ENCODE results near the gene FNTB.
"Not testable (repeated sequence)": the region's sequence is repeated elsewhere in the genome, so short reads cannot be mapped to it uniquely, and the experiment has no call there.

FNTB gene

GRCh38 chr14:65028937-65029336 lies 42.2 kb downstream of the FNTB start:
- H3K36me3 ChIP-seq (ENCODE audit: control insufficient read depth, insufficient read depth, low read length) = peaks cover 8% of the 10 kb centered on the region
- no peak for DNase-seq (ENCODE audit: extremely low read depth, insufficient read length)
- TF ChIP-seq, protein P1, sequence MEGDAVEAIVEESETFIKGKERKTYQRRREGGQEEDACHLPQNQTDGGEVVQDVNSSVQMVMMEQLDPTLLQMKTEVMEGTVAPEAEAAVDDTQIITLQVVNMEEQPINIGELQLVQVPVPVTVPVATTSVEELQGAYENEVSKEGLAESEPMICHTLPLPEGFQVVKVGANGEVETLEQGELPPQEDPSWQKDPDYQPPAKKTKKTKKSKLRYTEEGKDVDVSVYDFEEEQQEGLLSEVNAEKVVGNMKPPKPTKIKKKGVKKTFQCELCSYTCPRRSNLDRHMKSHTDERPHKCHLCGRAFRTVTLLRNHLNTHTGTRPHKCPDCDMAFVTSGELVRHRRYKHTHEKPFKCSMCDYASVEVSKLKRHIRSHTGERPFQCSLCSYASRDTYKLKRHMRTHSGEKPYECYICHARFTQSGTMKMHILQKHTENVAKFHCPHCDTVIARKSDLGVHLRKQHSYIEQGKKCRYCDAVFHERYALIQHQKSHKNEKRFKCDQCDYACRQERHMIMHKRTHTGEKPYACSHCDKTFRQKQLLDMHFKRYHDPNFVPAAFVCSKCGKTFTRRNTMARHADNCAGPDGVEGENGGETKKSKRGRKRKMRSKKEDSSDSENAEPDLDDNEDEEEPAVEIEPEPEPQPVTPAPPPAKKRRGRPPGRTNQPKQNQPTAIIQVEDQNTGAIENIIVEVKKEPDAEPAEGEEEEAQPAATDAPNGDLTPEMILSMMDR (IDR thresholded peaks at IDR 0.05; ENCODE audit: insufficient read depth, low read length, poor library complexity, severe bottlenecking) = no peak
- H3K27me3 ChIP-seq (replicated peaks; ENCODE audit: control insufficient read depth, insufficient read depth, low read length) = no peaks in the 10 kb centered on the region
- no peak overlapping the region for H3K4me3 ChIP-seq (replicated peaks; ENCODE audit: low read depth, low read length)

DNA sequence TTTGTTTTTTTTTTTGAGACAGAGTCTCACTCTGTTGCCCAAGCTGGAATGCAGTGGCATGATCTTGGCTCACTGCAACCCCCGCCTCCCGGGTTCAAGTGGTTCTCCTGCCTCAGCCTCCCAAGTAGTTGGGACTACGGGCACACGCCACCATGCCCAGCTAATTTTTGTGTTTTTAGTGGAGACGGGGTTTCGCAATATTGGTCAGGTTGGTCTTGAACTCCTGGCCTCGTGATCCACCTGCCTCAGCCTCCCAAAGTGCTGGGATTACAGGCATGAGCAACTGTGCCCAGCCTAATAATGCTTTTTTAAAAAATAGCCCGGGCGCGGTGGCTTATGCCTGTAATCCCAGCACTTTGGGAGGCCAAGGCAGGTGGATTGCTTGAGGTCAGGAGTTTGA lies 44.6 kb downstream of the FNTB start:
- H3K36me3 ChIP-seq (ENCODE audit: control insufficient read depth, insufficient read depth, low read length); DNase-seq (ENCODE audit: extremely low read depth, insufficient read length); H3K27me3 ChIP-seq (replicated peaks; ENCODE audit: control insufficient read depth, insufficient read depth, low read length); H3K4me3 ChIP-seq (replicated peaks; ENCODE audit: low read depth, low read length): not testable (repeated sequence)

- no peak overlapping the region for H3K4me3 ChIP-seq (replicated peaks; ENCODE audit: low read depth, low read length)
- H3K27me3 ChIP-seq (replicated peaks; ENCODE audit: control insufficient read depth, insufficient read depth, low read length) = no peaks in the 10 kb centered on the region
- DNase-seq (ENCODE audit: extremely low read depth, insufficient read length) = no peak
- TF ChIP-seq, protein P1 (IDR thresholded peaks at IDR 0.05; ENCODE audit: insufficient read depth, low read length, poor library complexity, severe bottlenecking) = no peak
- peaks cover 8% of the 10 kb centered on the region for H3K36me3 ChIP-seq (ENCODE audit: control insufficient read depth, insufficient read depth, low read length)
These were observed 45.6 kb downstream of the FNTB start for GRCh38 chr14:65032319-65032718.

DNA sequence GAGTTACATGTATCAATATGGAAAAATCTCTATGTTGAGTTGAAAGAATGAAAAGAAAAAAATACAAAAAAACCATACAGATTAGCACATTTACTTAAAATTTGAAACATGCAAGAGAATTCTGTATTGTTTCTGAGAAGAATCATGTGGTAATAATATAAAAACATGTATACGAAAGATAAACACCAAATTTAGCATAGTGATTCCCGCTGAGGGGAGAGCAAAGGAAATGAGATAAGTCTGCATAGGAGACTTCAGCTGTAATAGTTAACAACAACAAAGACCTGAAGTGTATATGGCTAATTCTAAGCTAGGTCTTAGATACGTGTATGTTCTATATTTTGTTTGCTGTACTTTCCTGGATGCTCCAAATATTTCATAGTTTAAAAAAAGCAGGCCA lies 46.5 kb downstream of the FNTB start:
- TF ChIP-seq, protein P1 (IDR thresholded peaks at IDR 0.05; ENCODE audit: insufficient read depth, low read length, poor library complexity, severe bottlenecking) = no peak
- no peak for DNase-seq (ENCODE audit: extremely low read depth, insufficient read length)
- Histone ChIP-seq H3K4me3 (replicated peaks; ENCODE audit: low read depth, low read length) (no peak overlapping the region), H3K36me3 (ENCODE audit: control insufficient read depth, insufficient read depth, low read length) (peaks cover 6% of the 10 kb centered on the region), H3K27me3 (replicated peaks; ENCODE audit: control insufficient read depth, insufficient read depth, low read length) (no peaks in the 10 kb centered on the region)

GRCh38 chr14:65034021-65034420 lies 47.3 kb downstream of the FNTB start:
- DNase-seq (ENCODE audit: extremely low read depth, insufficient read length) = no peak
- no peak overlapping the region for H3K4me3 ChIP-seq (replicated peaks; ENCODE audit: low read depth, low read length)
- H3K27me3 ChIP-seq (replicated peaks; ENCODE audit: control insufficient read depth, insufficient read depth, low read length) = no peaks in the 10 kb centered on the region
- H3K36me3 ChIP-seq (ENCODE audit: control insufficient read depth, insufficient read depth, low read length) = peaks cover 6% of the 10 kb centered on the region
- TF ChIP-seq, protein P1 (IDR thresholded peaks at IDR 0.05; ENCODE audit: insufficient read depth, low read length, poor library complexity, severe bottlenecking) = no peak

GRCh38 chr14:65035049-65035448 lies 48.4 kb downstream of the FNTB start:
- TF ChIP-seq, protein P1 (IDR thresholded peaks at IDR 0.05; ENCODE audit: insufficient read depth, low read length, poor library complexity, severe bottlenecking) = no peak

More at GRCh38 chr14:65035049-65035448, 48.4 kb downstream of the FNTB start:
- Histone ChIP-seq H3K4me3 (replicated peaks; ENCODE audit: low read depth, low read length) (no peak overlapping the region), H3K36me3 (ENCODE audit: control insufficient read depth, insufficient read depth, low read length) (peaks cover 6% of the 10 kb centered on the region), H3K27me3 (replicated peaks; ENCODE audit: control insufficient read depth, insufficient read depth, low read length) (no peaks in the 10 kb centered on the region)
- DNase-seq (ENCODE audit: extremely low read depth, insufficient read length) = no peak
